KMS-11 (cell line): ENCODE data around the gene FAM83F.
"Not testable (repeated sequence)": the region's sequence is repeated elsewhere in the genome, so short reads cannot be mapped to it uniquely, and the experiment has no call there.

ENCODE experiments used
- H2AFZ ChIP-seq: fragments of 200-600 bp; sonication (generic); 2 replicates; pipeline ENCODE4 v1.6.1; 2016; ENCODE audit warnings: antibody characterized with exemption, mixed run types, low read depth
- H3K27ac ChIP-seq: fragments of 200-600 bp; sonication (generic); 2 replicates; pipeline ENCODE4 v1.6.1; 2016; ENCODE audit warnings: mild to moderate bottlenecking, mixed run types
- H3K27me3 ChIP-seq: fragments of 200-600 bp; sonication (generic); 2 replicates; pipeline ENCODE4 v1.6.1; 2017; ENCODE audit warnings: mild to moderate bottlenecking, low read depth, mixed run types, moderate library complexity; ENCODE audit not compliant: insufficient read depth
- H3K36me3 ChIP-seq: fragments of 200-600 bp; sonication (generic); 2 replicates; pipeline ENCODE4 v1.6.1; 2017; ENCODE audit warnings: mild to moderate bottlenecking, mixed run types; ENCODE audit not compliant: insufficient read depth
- H3K4me1 ChIP-seq: fragments of 200-600 bp; sonication (generic); 2 replicates; pipeline ENCODE4 v1.6.1; 2016; ENCODE audit warnings: mild to moderate bottlenecking, low read depth, mixed run types; ENCODE audit not compliant: poor library complexity, severe bottlenecking
- H3K4me2 ChIP-seq: fragments of 200-600 bp; sonication (generic); 2 replicates; pipeline ENCODE4 v1.7.0; 2016; ENCODE audit warnings: mild to moderate bottlenecking, mixed run types
- H3K4me3 ChIP-seq: fragments of 200-600 bp; sonication (generic); IDR thresholded peaks from 2 replicates; pipeline ENCODE4 v1.6.1; 2017; ENCODE audit warnings: low read depth, low read length, mixed read lengths; ENCODE audit not compliant: insufficient read depth
- H3K79me2 ChIP-seq: fragments of 200-600 bp; sonication (generic); 2 replicates; pipeline ENCODE4 v1.6.1; 2016; ENCODE audit warnings: low read depth, mixed run types; ENCODE audit not compliant: insufficient read depth
- H3K9ac ChIP-seq: fragments of 200-600 bp; sonication (generic); 2 replicates; pipeline ENCODE4 v1.6.1; 2016; ENCODE audit warnings: mild to moderate bottlenecking, mixed run types
- H4K20me1 ChIP-seq: fragments of 200-600 bp; sonication (generic); 2 replicates; pipeline ENCODE4 v1.6.1; 2016; ENCODE audit warnings: mild to moderate bottlenecking, mixed run types; ENCODE audit not compliant: insufficient read depth
- TF ChIP-seq, protein P1 (sequence below): fragments of 200-600 bp; sonication (generic); conservative IDR thresholded peaks from 2 replicates; pipeline ENCODE4 v1.6.1; 2017; ENCODE audit warnings: low read depth, mild to moderate bottlenecking, antibody characterized with exemption, low read length, moderate library complexity, mixed read lengths

FAM83F gene

DNA sequence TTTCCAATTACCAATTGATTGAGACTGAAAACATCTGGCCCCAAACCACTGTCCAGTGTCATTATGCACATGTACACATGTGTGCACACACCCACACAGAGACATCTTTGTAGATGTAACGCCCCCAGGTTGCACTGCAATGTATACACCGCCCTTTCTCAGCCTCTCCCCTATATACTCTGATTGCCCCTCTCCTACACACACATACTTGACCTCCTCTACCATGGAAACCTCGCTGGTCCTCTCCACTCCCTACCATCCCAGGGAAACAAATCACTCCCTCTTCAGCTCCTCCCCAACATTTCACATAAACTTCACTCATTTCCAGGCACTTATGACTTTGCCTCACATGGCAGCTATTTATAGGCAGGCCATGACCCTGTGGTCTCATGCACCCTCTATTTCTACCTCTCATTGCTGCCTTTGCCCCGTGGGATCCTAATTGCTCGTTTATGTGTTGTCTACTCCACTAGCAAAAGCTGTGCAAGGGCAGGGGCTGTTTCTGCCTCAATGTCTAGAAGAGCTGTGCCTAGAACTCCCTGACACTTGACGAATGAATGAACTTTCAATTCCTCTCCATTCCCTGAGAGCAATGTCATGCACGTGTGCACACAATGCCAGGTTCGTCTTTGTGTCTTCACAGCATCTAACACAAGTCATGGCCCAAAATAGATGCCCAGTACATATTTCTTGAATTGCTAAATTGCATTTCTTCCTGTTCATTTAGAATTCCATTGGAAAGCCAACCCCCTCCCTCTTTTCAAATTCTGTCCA lies 44.6 kb upstream of the FAM83F start:
- Histone ChIP-seq H3K36me3 (no peaks in the 10 kb centered on the region), H2AFZ (no peak overlapping the region), H3K79me2 (no peaks in the 10 kb centered on the region), H3K4me2 (no peak overlapping the region), H3K9ac (no peak overlapping the region), H3K27ac (no peak overlapping the region), H3K27me3 (peaks cover 15% of the 10 kb centered on the region), H4K20me1 (no peaks in the 10 kb centered on the region), H3K4me1 (peaks cover 38% of the 10 kb centered on the region), H3K4me3 (no peak overlapping the region)
- TF ChIP-seq, protein P1, sequence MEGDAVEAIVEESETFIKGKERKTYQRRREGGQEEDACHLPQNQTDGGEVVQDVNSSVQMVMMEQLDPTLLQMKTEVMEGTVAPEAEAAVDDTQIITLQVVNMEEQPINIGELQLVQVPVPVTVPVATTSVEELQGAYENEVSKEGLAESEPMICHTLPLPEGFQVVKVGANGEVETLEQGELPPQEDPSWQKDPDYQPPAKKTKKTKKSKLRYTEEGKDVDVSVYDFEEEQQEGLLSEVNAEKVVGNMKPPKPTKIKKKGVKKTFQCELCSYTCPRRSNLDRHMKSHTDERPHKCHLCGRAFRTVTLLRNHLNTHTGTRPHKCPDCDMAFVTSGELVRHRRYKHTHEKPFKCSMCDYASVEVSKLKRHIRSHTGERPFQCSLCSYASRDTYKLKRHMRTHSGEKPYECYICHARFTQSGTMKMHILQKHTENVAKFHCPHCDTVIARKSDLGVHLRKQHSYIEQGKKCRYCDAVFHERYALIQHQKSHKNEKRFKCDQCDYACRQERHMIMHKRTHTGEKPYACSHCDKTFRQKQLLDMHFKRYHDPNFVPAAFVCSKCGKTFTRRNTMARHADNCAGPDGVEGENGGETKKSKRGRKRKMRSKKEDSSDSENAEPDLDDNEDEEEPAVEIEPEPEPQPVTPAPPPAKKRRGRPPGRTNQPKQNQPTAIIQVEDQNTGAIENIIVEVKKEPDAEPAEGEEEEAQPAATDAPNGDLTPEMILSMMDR = no peak

- Histone ChIP-seq H3K27ac (peak overlapping the region; percentile 10; the same call in 1 of the 2 replicates), H3K4me2 (peak overlapping the region; percentile 44), H3K4me1 (peaks cover 47% of the 10 kb centered on the region), H3K27me3 (peaks cover 15% of the 10 kb centered on the region)
- H3K4me3 ChIP-seq, H4K20me1 ChIP-seq, H3K79me2 ChIP-seq, H3K36me3 ChIP-seq, H2AFZ ChIP-seq, H3K9ac ChIP-seq: not testable (repeated sequence)
Measured at GRCh38 chr22:39951603-39952293, 43.0 kb upstream of the FAM83F start.

DNA sequence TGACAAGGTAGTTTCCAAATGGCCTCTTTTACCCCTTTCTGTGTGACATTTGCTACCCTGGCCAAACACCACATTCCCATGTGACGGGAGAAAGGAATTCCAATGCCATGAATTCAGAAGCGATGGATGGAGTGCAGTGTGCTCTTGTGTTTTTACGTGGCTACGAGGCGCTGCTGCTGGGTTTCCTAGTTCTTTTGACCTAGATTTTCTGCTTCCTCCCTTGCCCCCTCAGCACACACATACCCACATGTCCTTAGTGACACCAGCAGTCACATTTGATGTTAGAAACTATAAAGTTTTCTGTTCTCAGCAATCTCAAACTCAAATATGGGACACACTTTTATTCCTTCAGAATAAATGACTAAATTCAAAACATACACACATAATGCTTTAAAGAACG lies 42.4 kb upstream of the FAM83F start:
- no peak overlapping the region for H3K4me3 ChIP-seq
- H3K9ac ChIP-seq = no peak overlapping the region

DNA sequence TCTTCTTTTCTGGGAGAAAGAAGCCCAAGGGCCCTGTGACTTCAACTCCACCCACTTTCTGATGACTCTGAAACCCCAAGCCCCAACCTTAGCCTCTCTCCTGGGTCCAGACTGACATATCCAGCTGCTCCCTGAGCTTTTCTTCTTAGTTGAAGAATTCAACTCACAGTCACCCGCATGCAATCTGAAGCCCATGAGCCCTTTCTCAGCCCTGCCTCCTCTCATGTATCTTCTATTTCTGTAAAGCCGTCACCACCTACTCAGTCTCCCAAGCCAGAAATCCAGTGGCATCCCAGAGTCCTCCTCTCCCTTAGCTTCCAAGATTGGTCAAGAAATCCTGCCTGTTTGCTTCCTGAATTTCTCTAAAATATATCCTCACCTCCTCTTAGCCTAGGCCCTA lies 41.7 kb upstream of the FAM83F start:
- no peaks in the 10 kb centered on the region for H3K79me2 ChIP-seq
- H3K27ac ChIP-seq = no peak overlapping the region
- H3K27me3 ChIP-seq = peaks cover 15% of the 10 kb centered on the region
- H3K4me3 ChIP-seq = no peak overlapping the region
- no peaks in the 10 kb centered on the region for H4K20me1 ChIP-seq
- TF ChIP-seq, protein P1 = no peak
- H3K4me1 ChIP-seq = peaks cover 56% of the 10 kb centered on the region
- no peak overlapping the region for H3K9ac ChIP-seq
- no peak overlapping the region for H2AFZ ChIP-seq
- no peaks in the 10 kb centered on the region for H3K36me3 ChIP-seq
- H3K4me2 ChIP-seq = no peak overlapping the region

More for the DNA sequence above, 42.4 kb upstream of the FAM83F start:
- no peaks in the 10 kb centered on the region for H3K36me3 ChIP-seq
- H3K79me2 ChIP-seq = no peaks in the 10 kb centered on the region
- no peak overlapping the region; the same call in 1 of the 2 replicates for H3K4me2 ChIP-seq
- H3K27me3 ChIP-seq = peaks cover 15% of the 10 kb centered on the region
- no peaks in the 10 kb centered on the region for H4K20me1 ChIP-seq
- H2AFZ ChIP-seq = no peak overlapping the region
- peaks cover 53% of the 10 kb centered on the region for H3K4me1 ChIP-seq
- TF ChIP-seq, protein P1 = no peak
- H3K27ac ChIP-seq = no peak overlapping the region

GRCh38 chr22:39954584-39955055 lies 40.1 kb upstream of the FAM83F start:
- H3K4me2 ChIP-seq = no peak overlapping the region

More at GRCh38 chr22:39954584-39955055, 40.1 kb upstream of the FAM83F start:
- Histone ChIP-seq H3K4me1 (peaks cover 59% of the 10 kb centered on the region), H3K79me2 (no peaks in the 10 kb centered on the region), H3K27ac (no peak overlapping the region), H3K9ac (no peak overlapping the region), H3K4me3 (no peak overlapping the region), H2AFZ (no peak overlapping the region), H4K20me1 (no peaks in the 10 kb centered on the region), H3K36me3 (no peaks in the 10 kb centered on the region), H3K27me3 (peaks cover 23% of the 10 kb centered on the region)
- TF ChIP-seq, protein P1 = no peak
